Upper lobe of left lung (tissue), 6 donors: ENCODE results near the gene MX2. TPM values are rescaled to one million over a fixed set of nuclear protein-coding genes. Genes with fewer than 3 reads are reported as not detected.

ENCODE experiments used
- ATAC-seq, 2 donors: fragments of 200-7000 bp; cut with Tn5 transposase; one replicate each; pipeline ENCODE4 v1.9.1; 2022; ENCODE audit warnings: mild to moderate bottlenecking in 2 of 2, moderate library complexity in 2 of 2; ENCODE audit not compliant: low FRiP score in 2 of 2
- DNase-seq, 2 donors: peaks; one replicate each; pipeline ENCODE4 v3.0.0-alpha.2; 2019 to 2020
- H3K27ac ChIP-seq, 4 donors: fragments of 200-600 bp; sonication (generic); one replicate each; pipeline ENCODE4 v1.5.1; 2016 to 2019
- H3K27me3 ChIP-seq, 4 donors: fragments of 200-600 bp; sonication (generic); one replicate each; pipeline ENCODE4 v1.5.1; 2017 to 2019
- H3K36me3 ChIP-seq, 4 donors: fragments of 200-600 bp; sonication (generic); one replicate each; pipeline ENCODE4 v1.5.1; 2016 to 2019
- H3K4me1 ChIP-seq, 4 donors: fragments of 200-600 bp; sonication (generic); one replicate each; pipeline ENCODE4 v1.5.1; 2018 to 2019
- H3K4me3 ChIP-seq, 4 donors: fragments of 200-600 bp; sonication (generic); one replicate each; pipeline ENCODE4 v1.5.1; 2017 to 2019; ENCODE audit warnings: mild to moderate bottlenecking in 2 of 4, moderate library complexity in 1 of 4
- H3K9me3 ChIP-seq, 4 donors: fragments of 200-600 bp; sonication (generic); one replicate each; pipeline ENCODE4 v1.5.1; 2018 to 2019
- CTCF ChIP-seq, 6 experiments: fragments of 450-650 bp in 4 of 6; fragments of 200-600 bp in 2 of 6; sonication (generic) in 2 of 6; IDR thresholded peaks; one replicate each; pipeline ENCODE4 v1.5.1; 2016 to 2019; ENCODE audit warnings: antibody characterized with exemption in 6 of 6
- EP300 ChIP-seq, 4 donors: sonication (generic); formaldehyde crosslinking; IDR thresholded peaks; one replicate each; pipeline ENCODE4 v1.5.1; 2017; ENCODE audit warnings: antibody characterized with exemption in 4 of 4, control low read depth in 2 of 4
- POLR2A ChIP-seq, 4 donors: fragments of 450-650 bp; IDR thresholded peaks; one replicate each; pipeline ENCODE4 v1.5.1; 2016 to 2017; ENCODE audit warnings: antibody characterized with exemption in 4 of 4, mild to moderate bottlenecking in 2 of 4
- POLR2AphosphoS5 ChIP-seq, 2 donors: sonication (generic); formaldehyde crosslinking; IDR thresholded peaks; one replicate each; pipeline ENCODE4 v1.5.1; 2017; ENCODE audit warnings: antibody characterized with exemption in 2 of 2
- WGBS, 2 donors: methylation state at CpG; one replicate each; pipeline ENCODE4 v1.1.5; 2017 to 2018; 5-methylcytosine and 5-hydroxymethylcytosine counted together
- total RNA-seq, 6 donors: library from RNA; depleted of rRNA in 4 of 6; stranded (reverse); fragments of >200 nt in 4 of 6; gene quantifications; one replicate each; pipeline versions ENCODE4 v1.1.0 to v1.2.1, GENCODE V29; 2016 to 2021
- donor health status: DM: no; HTN: no; CAD: no; lungs with moderate emphysema.
- donor health status: DM: no; HTN: yes; CAD: no; lungs with severe emphysema.

The MX2 gene
- total RNA-seq, 6 donors from 2014 or later = 5.8 to 37.2 (median 25.8) TPM

DNA sequence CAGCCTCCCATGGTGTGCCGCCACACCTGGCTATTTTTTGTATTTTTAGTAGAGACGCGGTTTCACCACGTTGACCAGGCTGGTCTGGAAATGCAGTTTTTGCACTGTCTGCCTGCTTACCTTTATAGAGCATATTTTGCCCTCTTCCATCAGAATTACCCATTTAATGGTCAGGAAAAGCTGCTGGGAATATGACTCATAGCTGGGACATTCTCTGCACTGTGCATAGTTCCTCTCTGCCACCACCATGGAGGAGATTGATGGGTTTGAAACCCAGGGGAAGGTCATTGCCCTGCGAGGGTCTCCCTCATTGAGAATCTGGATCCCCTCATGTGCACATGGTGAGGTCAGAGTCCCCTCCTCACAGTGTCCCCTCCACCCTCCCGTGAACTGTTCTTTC is 96.3 kb downstream of the MX2 start:
- Histone ChIP-seq H3K9me3 (no peaks in the 10 kb centered on the region), H3K4me3 (no peak overlapping the region), H3K4me1 (peaks cover 0 to 3% (median 1%) of the 10 kb centered on the region in 4 donors), H3K27ac (no peak overlapping the region), H3K36me3 (peaks cover 11 to 63% (median 41%) of the 10 kb centered on the region in 4 donors), H3K27me3 (no peaks in the 10 kb centered on the region)
- TF ChIP-seq POLR2A (IDR thresholded peaks at IDR 0.05) (no peak), POLR2AphosphoS5 (IDR thresholded peaks at IDR 0.05) (no peak)
- WGBS, 2 donors = 92 to 93% methylated on average over 4 to 6 of the region's 6 CpGs
- ATAC-seq (no peak), DNase-seq (no peak)

GRCh38 chr21:41458559-41458958 is 96.7 kb downstream of the MX2 start:
- H3K27me3 ChIP-seq = no peaks in the 10 kb centered on the region
- TF ChIP-seq EP300 (IDR thresholded peaks at IDR 0.05) (no peak), POLR2A (IDR thresholded peaks at IDR 0.05) (no peak), POLR2AphosphoS5 (IDR thresholded peaks at IDR 0.05) (no peak), CTCF (IDR thresholded peaks at IDR 0.05) (no peak)
- peaks cover 0 to 3% (median 1%) of the 10 kb centered on the region in 4 donors for H3K4me1 ChIP-seq
- peaks cover 11 to 59% (median 41%) of the 10 kb centered on the region in 4 donors for H3K36me3 ChIP-seq
- WGBS, 2 donors = 89 to 93% methylated on average over 15 to 22 of the region's 22 CpGs
- ATAC-seq (no peak), DNase-seq (peak in 1 of 2 donors; percentile 77)
- no peak overlapping the region for H3K27ac ChIP-seq
- no peaks in the 10 kb centered on the region for H3K9me3 ChIP-seq
- no peak overlapping the region for H3K4me3 ChIP-seq

Other genes starting within 250 kb of the MX2 start
- gene BACE2, start 193.9 kb upstream of the MX2 start, total RNA-seq = 10 to 100 TPM; 15.1 to 43.0 (median 26.3) TPM
- gene FAM3B, start 45.2 kb upstream of the MX2 start, total RNA-seq = 10 to 100 TPM in 1 of 6 donors, 1 to 10 TPM in 5; 2.9 to 13.2 (median 4.7) TPM
- gene MX1, start 64.2 kb downstream of the MX2 start, total RNA-seq = 100 to 1,000 TPM in 1 of 6 donors, 10 to 100 TPM in 5; 38.3 to 159 (median 89.0) TPM
- gene TMPRSS2, start 146.1 kb downstream of the MX2 start, total RNA-seq = 100 to 1,000 TPM in 3 of 6 donors, 10 to 100 TPM in 3; 65.3 to 195 (median 98.5) TPM